Measurements from ENCODE around the gene AGER.
"Not testable (repeated sequence)": the region's sequence is repeated elsewhere in the genome, so short reads cannot be mapped to it uniquely, and the experiment has no call there.

GRCh38 chr6:32187725-32188380 is 3.8 kb upstream of the AGER start:
- TF ChIP-seq HOXB5 (CRISPR knock-in tag; IDR thresholded peaks at IDR 0.05); RFX5 (IDR thresholded peaks at IDR 0.05); POLR2A (IDR thresholded peaks at IDR 0.05; ENCODE audit: low read length); CTCF (IDR thresholded peaks at IDR 0.05); HOXB13 (CRISPR knock-in tag; IDR thresholded peaks at IDR 0.05; ENCODE audit: low read depth): not testable (repeated sequence)

All from A549 (cell line).